CMK (cell line): ENCODE measurements around the gene FNBP1L.
A peak's percentile ranks its signal among the peaks of the same experiment; 100 is the strongest.
"Not testable (repeated sequence)": the region's sequence is repeated elsewhere in the genome, so short reads cannot be mapped to it uniquely, and the experiment has no call there.

Experiments
- DNase-seq: peaks from one replicate; pipeline ENCODE4 v3.0.0-alpha.2; 2010; ENCODE audit warnings: low read depth

Gene FNBP1L

GRCh38 chr1:93443454-93443853, 4.5 kb upstream of the FNBP1L start:
- no peak for DNase-seq

GRCh38 chr1:93446837-93447451, 974 bp upstream of the FNBP1L start:
- DNase-seq = peak; percentile 94

DNA sequence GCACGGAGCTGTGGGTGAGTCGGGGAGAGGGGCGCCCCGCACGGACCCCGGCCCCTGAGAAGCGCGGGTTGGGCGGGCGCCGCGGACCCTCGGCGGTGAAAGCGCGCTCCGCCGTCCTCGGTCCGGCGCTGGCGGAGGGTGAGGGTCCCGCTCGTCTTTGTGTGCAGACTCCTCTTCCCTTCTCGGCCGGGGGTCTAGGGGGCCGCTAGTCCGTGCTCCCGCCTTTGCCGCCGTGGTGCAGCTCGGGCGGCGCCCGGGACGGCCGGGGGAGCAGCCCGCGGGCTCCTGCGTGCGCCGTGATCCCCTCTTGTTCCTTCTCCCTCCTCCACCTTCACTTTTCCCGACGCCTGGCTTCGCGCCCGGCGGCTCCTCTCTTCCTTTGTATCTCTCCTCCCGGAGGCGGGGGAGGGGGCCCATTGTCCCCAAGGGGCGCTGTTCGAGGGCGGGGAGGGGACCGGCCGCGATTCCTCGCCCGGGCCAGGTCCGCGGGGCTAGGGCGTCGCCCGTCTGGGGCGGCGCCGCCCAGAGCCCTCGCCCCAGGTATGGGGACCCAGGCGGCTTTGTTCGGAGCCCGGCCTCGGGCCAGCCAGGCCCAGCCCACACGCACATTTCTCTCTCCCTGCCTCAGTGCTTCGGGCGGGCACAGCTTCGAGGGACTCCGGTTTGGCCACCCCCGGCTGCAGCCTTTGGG, 519 bp downstream of the FNBP1L start:
- no peak for DNase-seq

DNA sequence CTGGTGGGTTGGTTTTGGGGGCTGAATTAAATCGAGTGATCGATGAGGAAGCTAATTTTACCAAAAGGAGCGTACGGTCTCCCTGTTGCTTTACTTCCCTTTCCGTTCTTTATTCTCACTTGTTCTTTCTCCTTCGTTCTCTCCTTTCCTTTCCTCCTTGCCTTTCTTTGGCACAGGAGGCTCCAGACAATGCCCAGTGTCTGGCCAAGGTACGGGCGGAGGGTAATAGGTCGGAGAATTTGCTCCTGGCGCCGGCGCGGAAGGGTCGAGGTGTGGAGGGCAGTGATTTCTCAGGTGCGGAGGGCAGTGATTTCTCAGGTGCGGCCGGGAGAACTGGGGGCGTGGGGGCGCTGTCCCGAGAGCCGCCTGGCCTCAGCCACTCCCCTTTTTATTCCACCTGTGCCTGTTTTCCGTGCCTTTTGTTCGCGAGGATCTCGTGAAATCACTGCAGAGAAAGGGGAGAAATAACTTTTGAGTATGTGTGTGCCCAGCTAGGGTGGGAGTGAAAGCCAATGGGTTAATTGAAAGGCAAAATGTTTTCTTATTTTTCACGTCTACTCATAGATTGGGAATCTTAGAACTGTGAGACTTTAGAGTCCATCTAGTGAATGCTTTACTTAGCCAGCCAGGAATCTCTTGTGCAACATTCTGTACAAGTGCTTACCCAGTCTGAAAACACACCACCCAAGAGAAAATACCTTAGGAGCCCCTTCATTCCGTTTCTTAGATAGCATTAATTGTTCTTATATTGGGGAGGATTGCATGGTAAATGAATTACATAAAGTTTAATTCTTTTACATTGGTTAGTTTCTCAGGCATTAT, 1.3 kb downstream of the FNBP1L start:
- no peak for DNase-seq

DNA sequence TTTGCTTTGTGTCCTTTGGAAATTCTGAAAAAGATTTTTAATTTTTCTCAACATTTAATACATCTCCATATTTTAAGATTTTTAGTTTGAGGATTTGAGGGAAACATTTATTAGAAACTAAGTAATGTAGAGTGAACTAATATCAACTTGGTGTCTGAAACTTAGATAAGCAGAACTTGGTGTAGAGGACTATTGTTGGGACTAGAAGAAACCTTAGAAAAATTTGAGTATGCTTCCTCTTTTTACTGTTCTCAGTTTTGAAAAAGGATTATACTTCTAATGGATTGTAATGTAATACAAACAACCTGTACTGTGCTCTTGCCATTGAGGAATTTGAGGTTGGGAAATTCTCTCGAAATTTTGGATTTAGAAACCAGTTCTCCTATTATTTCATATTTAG, 2.4 kb downstream of the FNBP1L start:
- no peak for DNase-seq

GRCh38 chr1:93453911-93454310, 6.0 kb downstream of the FNBP1L start:
- no peak for DNase-seq

- DNase-seq = no peak
Measured at GRCh38 chr1:93459126-93459525, 11.2 kb downstream of the FNBP1L start.

DNA sequence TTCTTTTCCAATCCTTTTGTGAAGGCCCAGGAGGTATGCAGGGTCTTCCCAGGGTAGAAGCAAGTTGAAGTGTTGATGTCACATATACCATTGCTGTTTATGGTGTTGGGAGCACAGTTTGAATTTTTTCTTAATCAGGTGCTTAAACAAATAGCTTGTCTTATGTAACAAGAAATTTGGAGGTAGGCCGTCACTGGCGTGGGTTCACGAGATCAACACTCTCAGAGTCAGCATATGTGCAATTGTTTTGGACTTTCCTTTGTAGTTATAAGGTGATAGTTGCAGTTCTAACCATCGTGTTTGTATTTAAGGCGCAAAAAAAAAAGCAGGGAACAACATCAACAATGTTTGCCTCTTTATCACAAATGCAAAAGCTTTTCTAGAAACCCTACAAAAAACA, 13.3 kb downstream of the FNBP1L start:
- no peak for DNase-seq

- no peak for DNase-seq
Measured at GRCh38 chr1:93463960-93464359, 16.0 kb downstream of the FNBP1L start.

GRCh38 chr1:93465371-93466082, 17.6 kb downstream of the FNBP1L start:
- not testable (repeated sequence) for DNase-seq

GRCh38 chr1:93467606-93468005, 19.7 kb downstream of the FNBP1L start:
- no peak for DNase-seq

- DNase-seq = no peak
Measured at GRCh38 chr1:93468662-93469061, 20.7 kb downstream of the FNBP1L start.

DNA sequence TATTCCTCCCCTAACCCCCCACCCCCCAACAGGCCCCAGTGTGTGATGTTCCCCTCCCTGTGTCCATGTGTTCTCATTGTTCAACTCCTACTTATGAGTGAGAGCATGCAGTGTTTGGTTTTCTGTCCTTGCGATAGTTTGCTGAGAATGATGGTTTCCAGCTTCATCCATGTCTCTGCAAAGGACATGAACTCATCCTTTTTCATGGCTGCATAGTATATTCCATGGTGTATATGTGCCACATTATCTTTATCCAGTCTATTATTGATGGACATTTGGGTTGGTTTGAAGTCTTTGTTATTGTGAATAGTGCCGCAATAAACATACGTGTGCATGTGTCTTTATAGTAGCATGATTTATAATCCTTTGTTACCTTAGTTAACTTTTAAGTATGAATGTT, 21.3 kb downstream of the FNBP1L start:
- not testable (repeated sequence) for DNase-seq

- no peak for DNase-seq
Measured at GRCh38 chr1:93471284-93471683, 23.4 kb downstream of the FNBP1L start.

DNA sequence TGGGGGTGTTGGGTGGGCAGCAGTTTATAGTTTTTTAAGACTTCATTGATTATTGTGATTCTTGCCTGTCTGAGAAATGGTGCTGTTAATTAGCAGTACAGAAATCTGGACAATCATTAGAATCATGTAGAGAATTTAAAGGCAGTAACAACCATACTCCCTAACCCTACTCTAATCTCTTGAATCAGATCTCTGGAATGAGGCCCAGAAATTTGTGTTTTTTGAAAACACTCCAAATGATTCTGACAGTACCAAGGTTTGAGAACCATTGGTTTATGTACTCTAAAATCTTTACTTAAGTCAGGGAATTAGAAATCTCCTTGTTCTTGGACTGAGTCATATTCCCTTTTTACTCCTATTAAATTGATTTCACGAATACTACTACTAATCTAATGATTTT, 24.0 kb downstream of the FNBP1L start:
- no peak for DNase-seq

- no peak for DNase-seq
Measured at GRCh38 chr1:93474321-93474720, 26.4 kb downstream of the FNBP1L start.

DNA sequence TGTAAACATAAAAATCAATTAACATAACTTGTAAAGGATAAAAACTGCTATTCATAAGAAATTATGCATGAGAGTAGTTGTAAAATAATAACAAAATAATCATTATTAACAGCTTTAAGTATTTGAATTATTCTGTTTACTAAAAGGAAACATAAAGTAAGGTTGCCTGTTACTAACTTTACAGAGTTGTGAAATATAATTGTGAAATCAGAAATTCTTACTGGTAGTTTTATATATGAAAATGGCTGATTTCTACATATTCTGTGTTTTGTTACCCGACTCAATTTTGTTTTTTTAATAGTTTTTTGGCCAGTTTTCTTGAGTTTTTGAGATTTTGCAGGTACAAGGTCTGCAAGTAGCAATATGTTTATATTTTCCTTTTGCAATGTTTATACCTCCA, 27.8 kb downstream of the FNBP1L start:
- DNase-seq = no peak

GRCh38 chr1:93479133-93479745, 31.3 kb downstream of the FNBP1L start:
- DNase-seq = peak; percentile 39

DNA sequence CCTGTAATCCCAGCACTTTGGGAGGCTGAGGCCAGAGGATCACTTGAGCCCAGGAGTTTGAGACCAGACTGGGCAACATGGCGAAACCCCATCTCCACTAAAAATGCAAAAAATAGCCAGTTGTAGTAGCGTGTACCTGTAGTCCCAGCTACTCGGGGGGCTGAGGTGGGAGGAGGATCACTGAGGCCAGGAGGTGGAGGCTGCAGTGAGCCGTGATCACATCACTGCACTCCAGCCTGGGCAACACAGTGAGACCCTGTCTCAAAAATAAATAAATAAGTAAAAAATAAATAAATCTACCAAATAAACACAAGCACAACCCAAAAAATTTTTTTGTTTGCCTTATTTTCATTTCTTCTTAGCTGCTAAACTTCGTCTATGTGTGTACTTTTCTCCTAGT, 34.0 kb downstream of the FNBP1L start:
- not testable (repeated sequence) for DNase-seq

GRCh38 chr1:93483200-93483599, 35.3 kb downstream of the FNBP1L start:
- DNase-seq = no peak

DNA sequence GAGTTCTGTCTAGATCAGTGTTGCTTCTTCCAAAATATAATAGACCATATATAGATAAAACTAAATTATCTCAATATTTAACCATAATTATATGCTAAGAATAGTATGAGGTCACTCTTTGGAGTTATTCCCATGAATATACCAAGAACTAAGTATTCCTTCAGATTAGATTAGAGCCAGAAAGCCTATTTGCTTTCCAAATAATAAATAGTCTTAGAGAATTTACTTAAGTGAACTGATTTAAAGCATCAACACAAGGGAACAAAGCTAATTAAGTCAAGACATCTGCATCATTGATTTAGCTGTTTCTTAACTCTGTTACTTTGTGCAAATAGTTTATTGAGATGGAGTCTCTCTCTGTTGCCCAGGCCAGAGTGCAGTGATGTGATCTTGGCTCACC, 35.7 kb downstream of the FNBP1L start:
- no peak for DNase-seq

DNA sequence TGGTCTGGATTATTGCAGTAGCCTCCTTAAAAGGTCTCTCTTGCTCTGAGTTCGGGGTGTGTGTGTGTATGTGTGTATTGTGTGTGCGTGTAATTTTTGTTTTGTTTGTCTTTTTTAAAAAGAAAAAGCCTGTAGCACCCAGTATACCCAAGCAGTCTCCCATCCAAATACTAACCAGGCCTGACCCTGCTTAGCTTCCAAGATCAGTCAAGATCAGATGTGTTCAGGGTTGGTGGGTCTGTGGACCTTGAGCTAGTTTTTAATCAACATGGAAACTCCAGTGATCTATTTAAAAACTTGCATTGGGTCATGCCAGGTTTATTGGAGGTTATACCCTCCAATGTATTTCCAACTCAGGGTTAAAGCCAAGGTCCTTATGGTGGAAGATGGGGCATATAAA, 40.3 kb downstream of the FNBP1L start:
- DNase-seq = no peak
